AG09309 (cell line): ENCODE results near the gene STK11IP.

Source experiments
- DNase-seq: peaks from one replicate; pipeline ENCODE4 v3.0.0-alpha.2; 2010; ENCODE audit warnings: low read depth
- H3K4me3 ChIP-seq: 2 replicates; pipeline ENCODE4 v1.5.1; 2011; ENCODE audit warnings: mild to moderate bottlenecking, low read depth, low read length, moderate library complexity; ENCODE audit not compliant: control insufficient read depth
- TF ChIP-seq, protein P1 (sequence below): IDR thresholded peaks from 2 replicates; pipeline ENCODE4 v1.5.1; 2011; ENCODE audit warnings: mild to moderate bottlenecking, low read depth, low read length, inconsistent platforms; ENCODE audit not compliant: insufficient read depth, control insufficient read depth; ENCODE audit errors: missing control alignments

The STK11IP gene

DNA sequence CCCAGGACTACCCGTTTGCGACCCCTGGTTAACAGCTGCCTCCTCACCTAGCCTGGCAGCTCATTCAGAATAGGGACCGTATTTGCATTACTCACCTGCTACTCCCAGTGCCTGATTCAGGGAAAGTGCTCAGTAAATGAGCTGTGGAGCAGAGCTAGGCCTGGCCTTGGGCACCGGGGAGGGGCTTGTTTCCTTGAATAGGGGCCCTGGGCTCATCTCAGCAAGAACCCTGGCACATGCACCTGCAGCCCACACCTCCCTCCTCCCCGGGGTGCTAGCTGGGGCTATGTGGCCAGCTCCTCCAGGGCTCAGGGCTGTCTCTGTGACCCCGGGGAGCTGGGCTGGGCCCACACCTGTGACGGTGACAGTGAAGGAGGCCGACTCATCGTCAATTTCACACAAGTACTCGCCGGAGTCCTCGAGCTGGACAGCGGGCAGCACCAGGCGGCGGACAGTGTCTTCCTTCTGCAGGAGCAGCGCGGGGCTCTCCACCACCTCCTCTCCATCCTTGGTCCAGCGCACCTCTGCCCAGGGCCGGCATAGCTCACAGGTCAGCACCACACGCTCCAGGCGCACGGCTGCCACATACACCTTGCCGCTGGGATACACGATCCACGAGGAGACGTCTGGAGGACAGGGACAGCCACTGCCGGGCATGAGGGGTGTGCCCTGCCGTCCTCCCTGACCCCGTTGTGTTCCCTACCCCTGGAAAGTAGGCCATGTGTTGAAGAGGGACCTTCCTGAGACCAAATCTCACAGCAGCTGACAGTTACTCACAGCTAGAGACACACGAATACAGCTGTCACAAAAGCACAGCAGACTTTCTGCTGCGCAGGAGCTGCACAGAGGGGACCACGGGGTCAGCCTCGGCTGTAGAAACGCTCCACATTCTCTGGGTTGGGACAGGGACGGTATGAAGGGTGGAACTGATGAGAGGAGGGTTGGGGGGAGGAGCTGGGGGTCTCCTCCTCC lies 35.3 kb upstream of the STK11IP start:
- no peak for DNase-seq
- H3K4me3 ChIP-seq, result no peak overlapping the region
- TF ChIP-seq, protein P1, sequence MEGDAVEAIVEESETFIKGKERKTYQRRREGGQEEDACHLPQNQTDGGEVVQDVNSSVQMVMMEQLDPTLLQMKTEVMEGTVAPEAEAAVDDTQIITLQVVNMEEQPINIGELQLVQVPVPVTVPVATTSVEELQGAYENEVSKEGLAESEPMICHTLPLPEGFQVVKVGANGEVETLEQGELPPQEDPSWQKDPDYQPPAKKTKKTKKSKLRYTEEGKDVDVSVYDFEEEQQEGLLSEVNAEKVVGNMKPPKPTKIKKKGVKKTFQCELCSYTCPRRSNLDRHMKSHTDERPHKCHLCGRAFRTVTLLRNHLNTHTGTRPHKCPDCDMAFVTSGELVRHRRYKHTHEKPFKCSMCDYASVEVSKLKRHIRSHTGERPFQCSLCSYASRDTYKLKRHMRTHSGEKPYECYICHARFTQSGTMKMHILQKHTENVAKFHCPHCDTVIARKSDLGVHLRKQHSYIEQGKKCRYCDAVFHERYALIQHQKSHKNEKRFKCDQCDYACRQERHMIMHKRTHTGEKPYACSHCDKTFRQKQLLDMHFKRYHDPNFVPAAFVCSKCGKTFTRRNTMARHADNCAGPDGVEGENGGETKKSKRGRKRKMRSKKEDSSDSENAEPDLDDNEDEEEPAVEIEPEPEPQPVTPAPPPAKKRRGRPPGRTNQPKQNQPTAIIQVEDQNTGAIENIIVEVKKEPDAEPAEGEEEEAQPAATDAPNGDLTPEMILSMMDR, result no peak

DNA sequence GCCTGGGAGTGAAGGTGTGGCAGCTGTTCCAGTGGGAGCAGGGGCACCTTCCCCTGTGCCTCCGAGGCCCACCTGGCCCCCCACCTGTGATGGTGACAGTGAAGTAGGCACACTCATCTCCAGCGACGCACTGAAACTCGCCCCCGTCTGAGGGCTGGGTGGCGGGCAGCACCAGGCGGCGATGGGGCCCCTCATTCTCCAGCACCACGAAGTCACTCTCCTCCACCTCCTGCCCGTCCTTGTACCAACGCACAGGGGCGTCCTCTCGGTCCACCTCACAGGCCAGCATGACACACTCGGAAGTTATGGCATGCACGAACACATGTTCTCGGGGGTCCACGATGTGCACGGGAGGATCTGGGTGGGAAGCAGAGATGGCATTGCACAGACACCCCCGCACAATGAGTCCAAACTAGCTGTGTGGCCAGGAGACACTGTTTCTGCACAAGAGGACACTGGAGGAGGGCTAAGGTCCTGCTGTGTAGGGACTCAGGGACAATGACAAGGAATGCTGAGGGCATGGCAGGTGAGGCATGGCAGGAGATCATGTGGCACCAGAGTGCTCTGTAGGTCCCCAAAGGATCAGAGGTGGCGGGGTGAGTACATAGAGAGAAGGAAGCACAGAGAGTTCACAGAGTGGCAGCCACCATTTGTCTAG lies 34.3 kb upstream of the STK11IP start:
- no peak overlapping the region for H3K4me3 ChIP-seq
- no peak for DNase-seq
- TF ChIP-seq, protein P1, result no peak

DNA sequence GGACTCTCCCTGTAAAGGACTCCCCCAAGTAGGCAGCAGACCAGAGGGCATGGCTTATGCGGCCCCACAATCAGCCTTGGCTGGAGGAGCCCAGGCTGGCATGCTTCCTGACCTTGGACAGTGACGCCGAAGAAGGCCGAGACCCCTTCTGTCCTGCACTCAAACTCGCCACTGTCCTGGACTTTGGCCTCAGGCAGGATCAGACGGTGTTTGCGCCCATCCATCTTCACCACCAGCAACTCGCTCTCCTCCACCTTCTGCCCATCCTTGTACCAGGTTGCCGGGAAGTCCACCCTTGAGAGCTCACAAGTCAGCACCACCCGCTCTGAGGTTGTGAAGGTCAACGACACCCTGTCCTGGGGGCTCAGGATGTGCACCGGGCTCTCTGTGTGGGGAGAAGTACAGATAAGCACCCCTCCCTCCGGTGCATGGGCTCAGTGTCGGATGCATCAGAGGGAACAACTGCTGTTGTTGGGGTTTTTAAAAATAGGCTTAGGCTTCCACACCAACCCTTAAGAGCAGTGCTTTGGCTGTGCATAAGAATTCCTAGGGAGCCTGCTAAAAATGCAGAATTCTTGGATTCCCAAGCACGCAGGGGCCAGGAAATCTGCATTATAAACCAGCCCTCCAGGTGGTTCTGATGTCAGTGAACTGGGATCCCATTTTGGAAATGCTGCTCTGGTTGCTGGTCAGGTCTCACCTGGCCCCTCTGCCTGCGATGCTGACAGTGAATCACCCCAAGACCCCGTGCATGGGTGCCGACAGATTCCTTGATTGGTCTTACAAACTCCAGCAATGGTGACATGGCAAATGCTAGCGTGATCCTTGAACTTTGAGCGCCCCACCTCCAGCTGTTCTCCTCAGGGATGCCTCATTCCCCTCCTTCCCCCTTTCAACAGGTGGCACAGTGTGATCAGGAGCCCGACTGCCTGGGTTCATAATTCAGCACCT lies 32.3 kb upstream of the STK11IP start:
- no peak for DNase-seq
- TF ChIP-seq, protein P1, result no peak
- no peak overlapping the region for H3K4me3 ChIP-seq

DNA sequence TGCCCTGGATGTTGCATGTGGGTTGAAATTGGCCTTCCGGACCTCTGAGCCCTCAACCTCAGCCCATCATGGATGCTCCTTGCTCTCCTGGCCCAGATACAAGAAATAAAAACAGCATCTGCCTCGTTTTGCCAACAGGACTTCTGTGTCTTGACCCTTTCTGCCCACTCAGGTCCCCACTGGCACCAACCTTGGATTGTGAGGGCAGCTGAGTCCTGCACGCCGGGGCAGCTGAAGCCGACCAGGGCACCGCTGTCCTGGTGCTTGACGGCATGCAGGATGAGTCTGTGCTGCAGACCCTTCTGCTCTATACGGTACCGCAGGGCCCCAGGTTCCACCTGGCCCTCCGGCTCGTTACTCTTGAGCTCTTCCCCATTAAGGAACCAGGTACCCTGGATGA lies 31.0 kb upstream of the STK11IP start:
- no peak overlapping the region for H3K4me3 ChIP-seq
- DNase-seq, result no peak
- TF ChIP-seq, protein P1, result no peak

DNA sequence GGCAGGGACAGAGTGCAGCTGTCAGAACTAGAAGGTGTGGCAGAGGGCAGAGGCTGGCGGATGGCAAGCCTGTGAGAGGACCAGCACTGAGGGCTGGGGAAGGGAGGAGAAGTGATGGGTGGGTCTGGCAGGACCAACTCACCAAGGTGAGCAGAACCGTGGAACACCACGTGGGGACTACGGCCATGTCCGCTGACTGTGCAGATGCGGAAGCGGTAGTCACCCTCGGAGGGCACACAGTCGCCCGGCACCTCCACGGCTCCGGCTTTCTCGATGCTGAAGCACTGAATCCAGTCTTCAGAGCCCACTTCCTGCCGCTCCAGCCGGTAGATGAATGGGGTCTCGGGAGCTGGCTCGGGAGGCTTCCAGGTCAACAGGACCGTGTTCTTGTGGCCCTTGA lies 30.5 kb upstream of the STK11IP start:
- H3K4me3 ChIP-seq, result no peak overlapping the region
- DNase-seq, result no peak
- TF ChIP-seq, protein P1, result no peak

DNA sequence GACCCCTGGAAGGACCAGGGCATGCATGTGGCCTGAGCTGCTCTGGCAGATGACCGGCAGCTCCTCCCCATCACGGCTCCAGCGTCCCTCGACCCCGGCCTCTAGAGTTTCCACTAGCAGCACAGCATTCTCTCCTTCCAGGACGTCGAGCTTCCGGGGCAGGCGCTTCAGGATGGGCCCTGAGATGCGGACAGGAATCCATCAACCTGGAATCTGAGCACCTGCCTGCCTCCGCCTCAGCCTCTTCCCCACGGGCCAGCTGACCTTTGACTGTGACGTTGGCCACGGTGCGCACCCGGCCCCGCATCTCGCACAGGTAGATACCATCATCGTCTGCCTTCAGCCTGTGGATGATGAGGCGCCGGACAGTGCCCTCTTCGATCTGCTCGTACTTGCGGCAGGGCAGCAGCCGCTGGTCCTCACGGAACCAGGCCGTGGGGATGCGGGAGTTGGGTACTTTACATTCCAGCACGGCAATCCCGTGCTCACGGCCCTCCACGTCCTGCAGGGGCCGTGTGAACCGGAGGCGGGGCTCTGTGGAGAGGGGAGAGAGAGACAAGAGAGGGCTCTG lies 29.8 kb upstream of the STK11IP start:
- TF ChIP-seq, protein P1, result no peak
- DNase-seq, result no peak

More for the DNA sequence above, 29.8 kb upstream of the STK11IP start:
- no peak overlapping the region for H3K4me3 ChIP-seq
